HS-27A (cell line): ENCODE data around the gene GMDS.

ENCODE experiments used
- DNase-seq: peaks from one replicate; pipeline ENCODE4 v3.0.0-alpha.2; 2012; ENCODE audit warnings: low read depth, missing footprints

Gene GMDS

GRCh38 chr6:2035826-2036709 lies 209.3 kb downstream of the GMDS start:
- no peak for DNase-seq

GRCh38 chr6:2035046-2035445 lies 210.4 kb downstream of the GMDS start:
- DNase-seq: no peak

- no peak for DNase-seq
Observed at GRCh38 chr6:2034256-2034655, 211.1 kb downstream of the GMDS start.

GRCh38 chr6:2033544-2033943 lies 211.9 kb downstream of the GMDS start:
- DNase-seq: no peak

- DNase-seq: no peak
Observed at GRCh38 chr6:2030682-2031244, 214.6 kb downstream of the GMDS start.

- DNase-seq: no peak
Observed at GRCh38 chr6:2029952-2030351, 215.5 kb downstream of the GMDS start.

GRCh38 chr6:2029130-2029794 lies 216.1 kb downstream of the GMDS start:
- DNase-seq: no peak

- DNase-seq: no peak
Observed at GRCh38 chr6:2028457-2029038, 216.9 kb downstream of the GMDS start.

GRCh38 chr6:2026133-2026532 lies 219.3 kb downstream of the GMDS start:
- DNase-seq: no peak

GRCh38 chr6:2021713-2022125 lies 223.7 kb downstream of the GMDS start:
- DNase-seq: peak; percentile 23

GRCh38 chr6:2020909-2021308 lies 224.5 kb downstream of the GMDS start:
- no peak for DNase-seq

GRCh38 chr6:2019051-2019450 lies 226.4 kb downstream of the GMDS start:
- no peak for DNase-seq

- DNase-seq: no peak
Observed at GRCh38 chr6:2016040-2016439, 229.4 kb downstream of the GMDS start.

GRCh38 chr6:2008383-2008976 lies 236.9 kb downstream of the GMDS start:
- DNase-seq: no peak

GRCh38 chr6:2007165-2007564 lies 238.2 kb downstream of the GMDS start:
- DNase-seq: no peak

GRCh38 chr6:2004888-2005287 lies 240.5 kb downstream of the GMDS start:
- no peak for DNase-seq

- DNase-seq: no peak
Observed at GRCh38 chr6:2000962-2001361, 244.4 kb downstream of the GMDS start.

GRCh38 chr6:1997702-1998101 lies 247.7 kb downstream of the GMDS start:
- no peak for DNase-seq

GRCh38 chr6:1995636-1996035 lies 249.8 kb downstream of the GMDS start:
- no peak for DNase-seq

GRCh38 chr6:1993042-1993441 lies 252.4 kb downstream of the GMDS start:
- no peak for DNase-seq

GRCh38 chr6:1991332-1991878 lies 254.0 kb downstream of the GMDS start:
- no peak for DNase-seq

GRCh38 chr6:1988843-1989242 lies 256.6 kb downstream of the GMDS start:
- no peak for DNase-seq
